AML-193 (cell line): Measurements from ENCODE around the gene DDX42.

ENCODE experiments used
- DNase-seq, 2 experiments: peaks; one replicate each; lab custom pipeline; 2025; lab: John Stamatoyannopoulos, UW

Gene DDX42

DNA sequence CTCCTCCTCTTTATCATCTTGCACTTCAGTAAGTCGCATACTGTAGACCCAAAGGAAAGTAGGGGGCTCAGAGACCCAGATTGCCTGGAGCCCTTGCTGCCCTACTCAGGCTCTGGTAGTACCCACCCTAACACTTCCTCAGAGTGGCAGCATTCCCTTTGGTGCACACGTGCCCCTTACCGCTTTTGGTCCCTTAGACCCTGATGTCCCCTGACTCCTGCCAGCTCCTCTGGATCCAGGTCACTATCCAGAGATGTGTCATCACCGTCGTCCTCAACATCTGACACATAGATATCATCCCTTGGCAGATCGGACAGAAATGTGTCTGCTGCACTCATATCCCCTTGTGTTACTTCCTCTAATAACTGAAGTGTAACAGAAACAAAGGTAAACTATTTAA, 47.8 kb downstream of the DDX42 start:
- DNase-seq, result no peak

DNA sequence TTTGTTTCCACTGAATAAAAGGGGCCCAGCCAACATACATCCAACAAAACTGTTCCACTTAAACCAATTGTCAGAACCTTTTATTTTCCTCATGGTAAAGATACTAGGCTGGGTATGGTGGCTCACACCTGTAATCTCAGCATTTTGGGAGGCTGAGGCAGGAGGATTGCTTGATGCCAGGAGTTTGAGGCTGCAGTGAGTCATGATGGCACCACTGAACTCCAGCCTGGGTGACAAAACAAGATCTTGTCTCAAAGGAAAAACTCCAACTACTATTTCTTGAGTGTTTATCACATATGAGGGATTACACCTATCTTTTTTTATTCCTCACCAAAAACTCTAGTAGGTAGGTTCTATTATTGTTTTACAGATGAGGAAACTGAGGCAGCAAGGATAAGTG, 48.6 kb downstream of the DDX42 start:
- no peak for DNase-seq

- no peak for DNase-seq
These were observed 49.8 kb downstream of the DDX42 start for GRCh38 chr17:63823659-63824331.

DNA sequence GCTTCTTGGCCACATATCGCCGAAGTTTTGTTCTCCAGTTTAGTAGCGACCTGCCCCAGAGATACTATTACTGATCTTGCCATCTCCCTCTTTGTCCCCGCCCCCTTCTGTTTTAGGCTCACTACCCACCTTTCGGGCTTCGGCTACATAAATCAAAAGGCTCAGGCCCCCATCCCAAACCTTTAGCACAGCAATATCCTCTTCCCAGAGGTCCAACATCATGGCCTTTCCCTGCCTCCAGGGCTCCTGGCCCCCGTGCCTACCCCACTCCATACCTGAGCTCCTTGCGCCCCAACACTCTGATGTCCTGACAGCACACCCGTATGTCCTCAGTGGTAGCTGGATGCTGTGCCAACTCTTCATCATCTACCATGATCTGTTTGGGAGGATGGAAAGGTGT, 50.4 kb downstream of the DDX42 start:
- no peak for DNase-seq

- no peak for DNase-seq
These were observed 52.6 kb downstream of the DDX42 start for GRCh38 chr17:63826468-63827001.

GRCh38 chr17:63827002-63827800, 53.2 kb downstream of the DDX42 start, which contains the start of the genes FTSJ3 and PSMC5:
FTSJ3 (minus strand) TSS chr17:63827663; CDS start chr17:63826902, 761 bp downstream.
PSMC5 (plus strand) TSS chr17:63827431; CDS start chr17:63827491, 60 bp downstream.
- DNase-seq, result peak; percentile 98

GRCh38 chr17:63827801-63828221, 53.8 kb downstream of the DDX42 start:
- no peak for DNase-seq

DNA sequence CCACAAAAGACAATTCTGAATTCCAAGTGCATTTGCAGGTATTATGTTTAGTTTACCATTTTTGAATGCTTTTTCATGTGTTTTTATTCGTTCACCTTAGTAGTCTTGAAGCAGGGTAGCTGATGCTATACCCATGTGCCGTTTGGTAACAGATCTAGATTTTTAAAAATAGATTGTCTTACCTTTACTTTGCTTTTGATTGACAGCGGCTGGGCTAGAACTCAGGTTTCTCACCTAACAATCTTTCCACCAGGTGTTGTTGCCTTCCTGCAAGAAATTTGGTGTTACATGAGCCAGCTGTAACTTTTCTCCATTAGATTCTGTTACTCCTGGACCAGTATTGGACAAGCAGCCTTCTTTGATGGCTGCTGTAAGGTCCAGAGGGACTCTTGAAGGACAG, 55.0 kb downstream of the DDX42 start:
- DNase-seq, result no peak

GRCh38 chr17:63830278-63830677, 56.3 kb downstream of the DDX42 start:
- DNase-seq, result no peak

- no peak for DNase-seq
These were observed 57.0 kb downstream of the DDX42 start for GRCh38 chr17:63830904-63831491.

GRCh38 chr17:63831505-63831904, 57.5 kb downstream of the DDX42 start:
- DNase-seq, result no peak

GRCh38 chr17:63832014-63832413, 58.0 kb downstream of the DDX42 start:
- no peak for DNase-seq

DNA sequence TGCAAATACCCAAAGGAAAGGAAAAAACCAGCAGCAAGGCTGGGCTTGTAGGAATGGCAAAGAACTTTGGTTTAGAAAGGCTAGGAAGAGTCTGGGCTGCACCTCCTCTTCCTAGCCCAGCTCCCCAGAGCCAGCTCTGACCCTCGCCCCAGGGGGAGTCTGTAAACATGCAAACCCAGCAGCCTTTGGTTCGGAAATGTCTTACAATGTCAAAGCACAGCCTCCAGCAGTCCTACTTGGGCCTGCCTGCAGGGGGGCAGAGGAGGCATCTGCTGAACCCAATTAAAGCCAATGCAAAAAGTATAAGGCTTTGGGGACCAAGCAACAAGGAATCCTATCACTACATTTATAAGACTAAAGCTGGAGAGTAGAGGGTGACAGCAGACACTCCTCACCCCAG, 58.5 kb downstream of the DDX42 start:
- DNase-seq, result peak in 1 of 2 experiments; percentile 18

- no peak for DNase-seq
These were observed 59.2 kb downstream of the DDX42 start for GRCh38 chr17:63833026-63833740.

DNA sequence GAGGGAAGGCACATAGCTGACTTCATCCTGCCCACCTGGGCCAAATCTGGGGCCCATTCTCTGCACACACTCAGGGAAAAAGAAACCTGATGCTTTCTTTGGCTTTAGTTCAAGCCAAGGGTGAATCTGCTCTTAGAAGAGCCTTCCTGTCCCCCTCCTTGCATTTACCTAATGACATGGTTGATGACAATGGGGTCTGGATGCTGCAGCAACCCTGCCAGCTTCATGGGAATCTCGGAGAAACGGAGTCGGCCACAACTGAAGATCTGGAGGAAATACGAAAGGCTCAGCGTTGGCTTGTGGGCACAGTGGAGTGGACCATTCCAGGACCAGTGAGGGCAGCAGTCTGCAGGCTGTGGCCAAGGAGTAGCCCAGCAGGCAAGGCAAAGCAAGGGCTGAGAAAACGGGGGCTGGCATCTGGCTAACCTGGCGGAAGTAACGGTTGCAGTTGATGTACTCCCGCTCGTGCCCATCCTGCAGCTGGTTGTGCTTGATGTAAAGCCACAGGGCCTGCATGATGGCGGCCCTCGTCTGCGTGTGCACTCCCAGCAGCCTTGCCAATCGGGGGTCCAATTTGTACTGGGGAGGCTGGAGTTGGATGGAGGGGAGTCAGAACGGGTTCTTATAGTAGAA, 59.9 kb downstream of the DDX42 start:
- no peak for DNase-seq

DNA sequence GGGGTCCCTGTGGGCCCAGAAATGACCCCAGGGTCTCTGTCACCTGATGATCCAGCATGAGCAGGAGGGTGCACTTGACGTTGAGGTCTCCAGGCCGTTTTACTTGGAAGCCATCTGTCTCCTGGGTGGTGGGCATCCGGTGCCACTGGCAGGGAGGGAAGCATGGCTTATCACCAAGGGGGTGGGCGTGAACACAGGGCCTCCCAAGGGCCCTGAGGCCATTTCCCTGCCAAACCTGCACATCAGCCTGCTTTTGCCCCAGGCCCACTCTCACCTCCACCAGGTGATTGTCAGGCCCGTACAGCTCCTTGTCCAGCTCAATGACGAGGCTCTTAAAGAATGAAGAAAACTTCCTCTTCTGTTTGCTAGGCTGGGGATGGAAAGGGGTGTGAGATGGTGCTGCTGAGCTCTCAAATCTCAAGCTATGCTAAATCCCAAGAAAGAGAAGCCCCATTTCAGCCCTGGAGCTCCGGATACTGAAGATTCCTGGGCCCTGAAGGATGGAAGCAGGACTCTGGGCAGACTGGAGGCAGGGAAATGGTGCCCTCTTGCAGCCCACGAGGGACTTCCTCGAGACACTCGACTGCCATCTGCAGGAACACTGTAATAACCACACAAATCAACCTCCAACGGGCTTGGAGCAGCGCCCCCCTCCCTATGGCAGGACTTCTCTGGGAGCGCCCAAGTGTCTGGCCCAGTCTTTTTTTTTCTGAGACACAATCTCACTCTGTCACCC, 60.6 kb downstream of the DDX42 start:
- peak; percentile 81 to 88 for DNase-seq

DNA sequence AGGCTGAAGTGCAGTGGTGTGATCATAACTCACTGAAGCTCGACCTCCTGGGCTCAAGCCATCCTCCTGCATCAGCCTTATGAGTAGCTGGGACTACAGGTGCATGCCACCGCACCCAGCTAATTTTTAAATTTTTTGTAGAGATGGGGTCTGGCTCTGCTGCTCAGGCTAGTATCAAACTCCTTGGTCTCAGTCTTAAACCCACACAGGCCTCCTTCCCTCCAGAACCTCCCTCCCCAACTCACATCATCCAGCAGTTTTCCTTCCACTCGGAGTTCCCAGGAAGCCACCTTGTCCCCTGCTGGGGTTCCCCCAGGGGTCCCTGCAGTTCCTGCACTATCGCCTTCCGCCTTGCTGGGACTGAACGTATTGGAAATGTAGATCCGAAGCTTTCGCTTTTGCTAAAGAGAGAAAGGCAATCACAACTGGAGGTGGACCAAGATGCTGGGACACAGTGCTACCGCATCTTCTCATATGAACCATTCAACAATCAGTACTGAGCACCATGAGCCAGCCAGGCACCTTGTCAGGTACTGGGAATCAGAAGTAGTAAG, 61.3 kb downstream of the DDX42 start:
- DNase-seq, result no peak

GRCh38 chr17:63836811-63837210, 62.8 kb downstream of the DDX42 start:
- DNase-seq, result no peak

DNA sequence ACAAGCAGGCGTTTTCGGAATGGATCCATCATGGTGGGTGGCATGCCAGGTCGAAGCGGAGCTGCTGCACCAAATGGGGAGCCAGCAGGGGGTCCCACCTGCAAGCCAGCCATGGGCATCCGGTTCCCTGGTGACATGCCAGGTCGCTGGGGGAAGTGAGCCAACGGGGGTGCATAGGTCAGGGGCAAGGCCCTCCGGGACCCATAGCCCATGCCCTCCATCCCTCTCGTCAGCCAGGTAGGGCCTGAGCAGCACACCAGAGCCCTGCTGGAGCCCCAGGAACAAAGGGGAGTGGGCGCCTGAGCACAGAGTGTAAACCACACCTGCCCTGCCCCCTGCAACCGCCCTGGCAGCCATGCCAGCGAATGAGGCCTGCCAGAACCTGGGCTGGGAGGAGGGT, 63.5 kb downstream of the DDX42 start:
- no peak for DNase-seq

DNA sequence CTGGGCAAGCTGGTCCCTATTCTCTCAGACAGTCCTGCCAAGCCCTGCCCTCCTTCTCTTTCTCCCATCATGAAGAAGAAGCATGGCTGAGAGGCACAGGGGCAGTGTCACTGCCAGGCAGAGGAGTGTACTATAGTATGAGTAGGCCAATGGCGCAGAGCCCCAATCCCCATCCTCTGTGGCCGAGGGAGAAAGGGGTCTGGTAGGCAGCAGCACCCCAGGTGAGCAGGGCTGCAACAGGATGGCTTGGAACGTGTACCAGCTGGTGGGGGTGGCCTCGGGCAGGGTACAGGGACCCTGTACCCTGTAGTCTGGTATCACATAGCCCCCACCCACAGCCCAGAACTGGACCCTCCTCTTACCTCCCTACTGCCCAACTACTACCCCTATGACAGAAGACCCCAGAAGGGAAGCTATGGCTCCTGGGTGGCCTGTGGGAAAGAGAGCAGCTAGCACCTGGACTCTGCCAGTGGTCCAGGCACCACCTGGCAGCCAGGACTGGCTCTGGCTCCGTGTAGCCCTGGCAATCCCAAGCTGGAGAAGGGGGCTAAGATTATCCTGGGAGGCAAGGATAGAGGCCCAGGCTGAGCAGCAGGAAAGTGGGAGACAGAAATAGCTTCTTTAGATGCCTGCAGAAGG, 64.1 kb downstream of the DDX42 start:
- no peak for DNase-seq
